HepG2 (cell line): ENCODE results near the gene TRNP1. TPM values are rescaled to one million over a fixed set of nuclear protein-coding genes. Genes with fewer than 3 reads are reported as not detected.

Experiments used
- ADNP ChIP-seq: sonication (generic); formaldehyde crosslinking; IDR thresholded peaks from 2 replicates; pipeline ENCODE4 v1.4.0; 2020; ENCODE audit warnings: missing genetic modification reagents
- BHLHE40 ChIP-seq: IDR thresholded peaks from 2 replicates; pipeline ENCODE4 v1.6.1; 2011; ENCODE audit warnings: low read length, improper control_type of control experiment
- BRD4 ChIP-seq: sonication (generic); formaldehyde crosslinking; IDR thresholded peaks from 2 replicates; pipeline ENCODE4 v1.4.0; 2020; ENCODE audit warnings: missing genetic modification reagents
- DMAP1 ChIP-seq: IDR thresholded peaks from 2 replicates; pipeline ENCODE4 v1.6.1; 2016
- ELK4 ChIP-seq: sonication (generic); formaldehyde crosslinking; IDR thresholded peaks from 2 replicates; pipeline ENCODE4 v1.9.0; 2021; ENCODE audit warnings: missing genetic modification reagents, borderline replicate concordance
- FOSL1 ChIP-seq: sonication (generic); formaldehyde crosslinking; IDR thresholded peaks from 2 replicates; pipeline ENCODE4 v1.9.0; 2021; ENCODE audit warnings: missing genetic modification reagents, borderline replicate concordance
- KDM4B ChIP-seq: sonication (generic); formaldehyde crosslinking; IDR thresholded peaks from 2 replicates; pipeline ENCODE4 v1.4.0; 2020; ENCODE audit warnings: missing genetic modification reagents
- KLF6 ChIP-seq: IDR thresholded peaks from 2 replicates; pipeline ENCODE4 v1.8.0; 2016; ENCODE audit warnings: missing biosample characterization, missing genetic modification reagents
- MIER3 ChIP-seq: IDR thresholded peaks from 2 replicates; pipeline ENCODE4 v1.6.1; 2016; ENCODE audit warnings: missing compliant biosample characterization, borderline replicate concordance
- MIXL1 ChIP-seq: IDR thresholded peaks from 2 replicates; pipeline ENCODE4 v1.6.1; 2016
- MTF2 ChIP-seq: sonication (generic); formaldehyde crosslinking; IDR thresholded peaks from 2 replicates; pipeline ENCODE4 v1.5.0; 2020; ENCODE audit warnings: missing genetic modification reagents, borderline replicate concordance
- NAIF1 ChIP-seq: sonication (generic); formaldehyde crosslinking; IDR thresholded peaks from 2 replicates; pipeline ENCODE4 v1.5.0; 2020; ENCODE audit warnings: mild to moderate bottlenecking, missing genetic modification reagents, borderline replicate concordance
- NCOA1 ChIP-seq: sonication (generic); formaldehyde crosslinking; IDR thresholded peaks from 2 replicates; pipeline ENCODE4 v1.9.0; 2021; ENCODE audit warnings: missing genetic modification reagents
- PAX8 ChIP-seq: sonication (generic); formaldehyde crosslinking; IDR thresholded peaks from 2 replicates; pipeline ENCODE4 v1.8.0; 2022; ENCODE audit warnings: mild to moderate bottlenecking, missing genetic modification reagents, borderline replicate concordance
- PHF8 ChIP-seq: sonication (generic); formaldehyde crosslinking; IDR thresholded peaks from 2 replicates; pipeline ENCODE4 v1.5.0; 2020; ENCODE audit warnings: missing genetic modification reagents
- SATB2 ChIP-seq: sonication (generic); formaldehyde crosslinking; IDR thresholded peaks from 2 replicates; pipeline ENCODE4 v1.5.0; 2020; ENCODE audit warnings: missing genetic modification reagents
- SIN3B ChIP-seq: fragments of 150-350 bp; IDR thresholded peaks from 2 replicates; pipeline ENCODE4 v1.6.1; 2014; ENCODE audit warnings: low read length
- TBX3 ChIP-seq: fragments of 450-650 bp; IDR thresholded peaks from 2 replicates; pipeline ENCODE4 v1.6.1; 2017; ENCODE audit warnings: antibody characterized with exemption, mild to moderate bottlenecking, inconsistent platforms, borderline replicate concordance
- TFAP4 ChIP-seq: sonication (generic); IDR thresholded peaks from 2 replicates; pipeline ENCODE4 v1.6.1; 2016; ENCODE audit warnings: low read depth, borderline replicate concordance
- TGIF2 ChIP-seq: IDR thresholded peaks from 2 replicates; pipeline ENCODE4 v1.6.1; 2016; ENCODE audit warnings: control low read depth, missing compliant biosample characterization
- ZBTB42 ChIP-seq: sonication (generic); formaldehyde crosslinking; IDR thresholded peaks from 2 replicates; pipeline ENCODE4 v1.5.0; 2020; ENCODE audit warnings: mild to moderate bottlenecking, missing genetic modification reagents
- ZBTB7B ChIP-seq: sonication (generic); formaldehyde crosslinking; IDR thresholded peaks from 2 replicates; pipeline ENCODE4 v1.4.0; 2020; ENCODE audit warnings: missing genetic modification reagents
- ZC3H13 ChIP-seq: sonication (generic); formaldehyde crosslinking; IDR thresholded peaks from 2 replicates; pipeline ENCODE4 v1.8.1; 2023; ENCODE audit warnings: mild to moderate bottlenecking, missing genetic modification reagents, moderate library complexity
- ZNF337 ChIP-seq: sonication (generic); formaldehyde crosslinking; IDR thresholded peaks from 2 replicates; pipeline ENCODE4 v1.5.1; 2020; ENCODE audit warnings: missing genetic modification reagents, low read depth, mild to moderate bottlenecking, borderline replicate concordance
- ZNF605 ChIP-seq: sonication (generic); formaldehyde crosslinking; IDR thresholded peaks from 2 replicates; pipeline ENCODE4 v1.8.0; 2022; ENCODE audit warnings: mild to moderate bottlenecking, missing genetic modification reagents
- ZNF607 ChIP-seq: sonication (generic); formaldehyde crosslinking; IDR thresholded peaks from 2 replicates; pipeline ENCODE4 v1.5.1; 2020; ENCODE audit warnings: missing genetic modification reagents, mild to moderate bottlenecking, borderline replicate concordance
- ZNF740 ChIP-seq: sonication (generic); formaldehyde crosslinking; IDR thresholded peaks from 2 replicates; pipeline ENCODE4 v1.4.0; 2020; ENCODE audit warnings: missing genetic modification reagents
- ZNF770 ChIP-seq: sonication (generic); formaldehyde crosslinking; IDR thresholded peaks from 2 replicates; pipeline ENCODE4 v1.5.0; 2020; ENCODE audit warnings: mild to moderate bottlenecking, missing genetic modification reagents
- ZNF883 ChIP-seq: sonication (generic); formaldehyde crosslinking; IDR thresholded peaks from 2 replicates; pipeline ENCODE4 v1.5.1; 2020; ENCODE audit warnings: mild to moderate bottlenecking, missing genetic modification reagents; ENCODE audit errors: not compliant biosample characterization
- ZSCAN30 ChIP-seq: sonication (generic); formaldehyde crosslinking; IDR thresholded peaks from 2 replicates; pipeline ENCODE4 v1.5.0; 2020; ENCODE audit warnings: mild to moderate bottlenecking, missing genetic modification reagents
- polyA plus RNA-seq, 8 experiments: library from polyadenylated mRNA; depleted of rRNA in 3 of 8; stranded (reverse) in 7 of 8; unstranded in 1 of 8; fragments of >200 nt; fragmentation: Illumina TruSeq in 4 of 8; extraction: Trizol in 4 of 8; gene quantifications; 2 replicates each; pipeline versions ENCODE4 v1.2.1 to v1.2.3, GENCODE V29; 2011 to 2016; ENCODE audit warnings: low read depth in 4 of 8, missing spikeins in 1 of 8, mixed read lengths in 1 of 8; ENCODE audit not compliant: insufficient read depth in 1 of 8
- total RNA-seq, 5 experiments: library from RNA; depleted of rRNA; stranded (reverse); fragments of >200 nt; fragmentation: Illumina TruSeq; extraction: Trizol; gene quantifications; 2 replicates each; pipeline ENCODE4 v1.2.3, GENCODE V29; 2016; ENCODE audit warnings: low read depth in 1 of 5

Gene TRNP1
- total and polyA plus RNA-seq, 2 of the 13 experiments (the other 11 are each of a cell fraction or from before 2014, with no cell fraction given): 42.0 to 158 TPM

- TF ChIP-seq ELK4 (CRISPR knock-in tag) (no peak), ZBTB42 (CRISPR knock-in tag) (no peak), PHF8 (CRISPR knock-in tag) (no peak), ZC3H13 (CRISPR knock-in tag) (peak; percentile 83; the same call in 1 of the 2 replicates), TFAP4 (no peak; the same call in 1 of the 2 replicates), BRD4 (no peak), DMAP1 (CRISPR knock-in tag) (no peak), ZNF607 (CRISPR knock-in tag) (no peak), FOSL1 (CRISPR knock-in tag) (no peak), SATB2 (no peak), ZNF605 (CRISPR knock-in tag) (0 out of 2 replicates have a peak, but pooled peaks have one; percentile 50), ZNF770 (CRISPR knock-in tag) (no peak), NAIF1 (CRISPR knock-in tag) (no peak), MTF2 (CRISPR knock-in tag) (no peak), MIXL1 (CRISPR knock-in tag) (no peak), NCOA1 (CRISPR knock-in tag) (no peak), ZNF740 (no peak), TGIF2 (no peak), PAX8 (CRISPR knock-in tag) (no peak), ADNP (CRISPR knock-in tag) (no peak), ZSCAN30 (CRISPR knock-in tag) (no peak), MIER3 (CRISPR knock-in tag) (no peak), SIN3B (no peak), TBX3 (peak; percentile 69; the same call in 1 of the 2 replicates), ZNF883 (CRISPR knock-in tag) (no peak), KLF6 (CRISPR knock-in tag) (no peak), ZNF337 (CRISPR knock-in tag) (no peak), ZBTB7B (no peak), BHLHE40 (peak; percentile 37; the same call in 1 of the 2 replicates), KDM4B (CRISPR knock-in tag) (no peak)
Observed at GRCh38 chr1:27003745-27004470, 10.4 kb downstream of the TRNP1 start (continued).
